Activated CD4-positive, alpha-beta T cell treated with anti-CD3 and anti-CD28 coated beads for 36 hours (primary cell): Measurements from ENCODE around the gene KLHL42. TPM values are rescaled to one million over a fixed set of nuclear protein-coding genes. Genes with fewer than 3 reads are reported as not detected.

Source experiments
- total RNA-seq, 2 experiments: library from RNA; stranded (reverse); gene quantifications; one replicate each; pipeline ENCODE4 v1.2.3, GENCODE V29; 2021

The KLHL42 gene
- total RNA-seq, 2 experiments from 2014 or later: 7.1 to 9.2 TPM

Other genes with a start within 250 kb of the KLHL42 start
- not detected for gene REP15, start 83.8 kb upstream of the KLHL42 start, total RNA-seq
- gene MRPS35, start 69.4 kb upstream of the KLHL42 start, total RNA-seq: 10 to 100 TPM; 58.5 to 62.1 TPM
- gene MANSC4, start within 50 bp of the KLHL42 start, total RNA-seq: not detected
- not detected for gene PTHLH, start 192.5 kb downstream of the KLHL42 start, total RNA-seq